ENCODE data around the gene GRIPAP1.
"Not testable (repeated sequence)": the region's sequence is repeated elsewhere in the genome, so short reads cannot be mapped to it uniquely, and the experiment has no call there.

GRIPAP1 gene

DNA sequence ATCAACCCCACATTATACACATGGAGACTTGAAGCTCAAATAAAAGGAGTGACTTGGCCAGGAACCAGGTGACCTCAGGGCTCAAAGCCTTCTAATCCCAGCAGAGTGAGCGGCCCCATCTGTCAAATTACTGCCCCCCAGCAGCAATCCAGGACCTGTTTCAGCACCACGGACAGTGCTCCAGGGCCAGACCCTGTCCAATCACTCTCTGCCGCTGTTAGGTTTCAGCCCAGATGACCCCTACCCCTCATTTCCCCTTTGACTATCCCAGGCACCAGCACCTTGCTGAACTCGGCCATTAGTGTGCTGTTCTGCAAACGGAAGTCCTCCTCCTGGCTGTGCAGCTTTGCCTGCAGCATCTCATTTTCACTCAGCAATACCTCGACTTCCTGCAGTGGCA is 5.1 kb downstream of the GRIPAP1 start:
- Histone ChIP-seq H3K9ac (ENCODE audit: low read length) (no peak overlapping the region), H3K9me3 (ENCODE audit: control insufficient read depth, insufficient read depth, low read depth, low read length) (peaks cover 8% of the 10 kb centered on the region; the same call in 1 of the 2 replicates), H3K4me1 (ENCODE audit: control insufficient read depth, insufficient read depth, low read length) (no peaks in the 10 kb centered on the region), H3K27me3 (ENCODE audit: control insufficient read depth, insufficient read depth, low read length) (no peaks in the 10 kb centered on the region), H3K36me3 (ENCODE audit: control insufficient read depth, insufficient read depth, low read length) (peaks cover 64% of the 10 kb centered on the region), H3K27ac (ENCODE audit: low read depth, low read length) (no peak overlapping the region), H3K4me3 (ENCODE audit: low read depth, low read length) (no peak overlapping the region)

DNA sequence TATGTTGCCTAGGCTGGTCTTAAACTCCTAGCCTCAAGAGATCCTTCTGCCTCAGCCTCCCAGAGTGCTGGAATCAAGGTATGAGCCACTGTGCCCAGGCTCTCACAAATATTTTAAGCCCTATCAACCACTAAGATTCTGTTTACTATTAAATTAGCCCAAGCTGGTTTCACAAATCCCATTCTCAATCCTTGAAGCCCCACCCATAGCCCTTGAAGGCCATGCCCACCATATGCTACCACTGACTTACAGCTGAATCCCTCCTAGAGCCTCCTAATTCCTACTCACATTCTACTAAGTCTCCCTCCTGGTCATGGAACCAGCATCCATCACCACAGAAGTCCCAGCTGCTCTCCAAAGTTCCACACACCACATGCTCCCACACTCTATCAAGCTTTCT is 9.7 kb downstream of the GRIPAP1 start:
- H3K27me3 ChIP-seq (ENCODE audit: control insufficient read depth, insufficient read depth, low read length) = no peaks in the 10 kb centered on the region

DNA sequence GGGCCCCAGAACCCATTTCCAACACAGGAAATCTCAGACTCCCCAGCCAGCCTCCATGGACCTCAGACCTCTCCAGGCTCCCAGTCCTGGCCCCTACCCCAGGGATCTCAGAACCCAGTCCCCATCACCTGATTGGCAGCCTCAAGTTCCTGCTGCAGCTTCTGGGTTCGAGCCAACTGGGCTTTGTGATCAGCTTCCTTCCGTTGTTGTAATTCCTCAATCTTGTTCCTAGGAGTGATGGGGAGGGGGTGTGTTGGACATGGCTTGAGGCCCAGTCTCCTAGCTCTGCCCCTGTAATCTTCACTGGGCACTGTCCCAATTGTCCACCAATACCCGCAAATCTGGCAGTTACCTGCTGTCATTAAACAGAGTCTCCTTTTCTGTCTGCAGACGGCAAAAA is 12.6 kb downstream of the GRIPAP1 start:
- Histone ChIP-seq H3K4me3 (ENCODE audit: low read depth, low read length) (no peak overlapping the region), H3K4me1 (ENCODE audit: control insufficient read depth, insufficient read depth, low read length) (no peaks in the 10 kb centered on the region), H3K9ac (ENCODE audit: low read length) (no peak overlapping the region), H3K27me3 (ENCODE audit: control insufficient read depth, insufficient read depth, low read length) (no peaks in the 10 kb centered on the region), H3K27ac (ENCODE audit: low read depth, low read length) (no peak overlapping the region), H3K36me3 (ENCODE audit: control insufficient read depth, insufficient read depth, low read length) (peaks cover 63% of the 10 kb centered on the region), H3K9me3 (ENCODE audit: control insufficient read depth, insufficient read depth, low read depth, low read length) (peaks cover 17% of the 10 kb centered on the region; the same call in 1 of the 2 replicates)

More for the DNA sequence above, 9.7 kb downstream of the GRIPAP1 start:
- Histone ChIP-seq H3K9ac (ENCODE audit: low read length) (no peak overlapping the region), H3K36me3 (ENCODE audit: control insufficient read depth, insufficient read depth, low read length) (peaks cover 79% of the 10 kb centered on the region), H3K9me3 (ENCODE audit: control insufficient read depth, insufficient read depth, low read depth, low read length) (peaks cover 17% of the 10 kb centered on the region; the same call in 1 of the 2 replicates), H3K4me3 (ENCODE audit: low read depth, low read length) (no peak overlapping the region), H3K4me1 (ENCODE audit: control insufficient read depth, insufficient read depth, low read length) (no peaks in the 10 kb centered on the region), H3K27ac (ENCODE audit: low read depth, low read length) (no peak overlapping the region)

DNA sequence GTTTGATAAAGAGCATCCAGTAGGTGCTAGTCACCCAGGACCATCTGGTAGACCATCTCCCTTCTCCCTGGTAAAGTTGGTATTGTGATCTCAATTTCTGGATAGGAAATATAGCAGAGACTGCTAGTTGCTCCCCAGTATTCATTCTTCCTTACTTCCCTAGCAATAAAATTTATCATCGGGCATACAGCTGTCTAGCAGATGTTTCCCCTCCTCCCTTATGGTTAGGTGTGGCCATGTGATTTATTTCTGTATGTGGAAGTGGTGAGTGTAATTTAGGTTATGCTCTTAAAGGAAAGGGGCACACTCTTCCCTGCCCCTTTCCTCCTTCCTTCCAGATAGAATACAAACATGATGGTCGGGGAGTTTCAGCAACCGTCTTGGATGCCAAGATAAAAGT is 18.2 kb downstream of the GRIPAP1 start:
- H3K36me3 ChIP-seq (ENCODE audit: control insufficient read depth, insufficient read depth, low read length) = peaks cover 66% of the 10 kb centered on the region

DNA sequence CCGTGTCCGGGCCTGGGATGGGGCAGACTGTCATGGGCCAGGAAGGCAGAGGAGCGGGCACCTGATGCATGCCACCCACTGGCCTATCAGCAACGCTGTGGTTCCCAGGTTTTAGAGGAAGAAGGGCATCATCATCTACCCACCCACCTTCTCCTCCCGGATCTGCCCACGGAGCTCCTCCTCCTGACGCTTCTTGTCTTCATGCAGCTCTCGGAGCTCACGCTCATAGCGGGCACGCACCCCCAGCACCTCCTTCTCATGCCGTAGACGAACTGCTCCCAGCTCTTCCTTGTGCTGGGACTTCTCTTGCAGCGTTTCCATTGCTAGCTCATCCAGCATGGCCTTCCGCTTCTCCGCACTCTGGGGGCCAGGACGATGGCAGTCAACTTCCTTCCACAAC is 19.0 kb downstream of the GRIPAP1 start:
- H3K36me3 ChIP-seq (ENCODE audit: control insufficient read depth, insufficient read depth, low read length) = peaks cover 62% of the 10 kb centered on the region
- H3K4me1 ChIP-seq (ENCODE audit: control insufficient read depth, insufficient read depth, low read length) = no peaks in the 10 kb centered on the region; the same call in 1 of the 2 replicates
- H3K9me3 ChIP-seq (ENCODE audit: control insufficient read depth, insufficient read depth, low read depth, low read length) = peaks cover 19% of the 10 kb centered on the region; the same call in 1 of the 2 replicates
- no peak overlapping the region for H3K9ac ChIP-seq (ENCODE audit: low read length)
- H3K27me3 ChIP-seq (ENCODE audit: control insufficient read depth, insufficient read depth, low read length) = no peaks in the 10 kb centered on the region
- no peak overlapping the region for H3K27ac ChIP-seq (ENCODE audit: low read depth, low read length)
- no peak overlapping the region for H3K4me3 ChIP-seq (ENCODE audit: low read depth, low read length)

More for the DNA sequence above, 18.2 kb downstream of the GRIPAP1 start:
- Histone ChIP-seq H3K9me3 (ENCODE audit: control insufficient read depth, insufficient read depth, low read depth, low read length) (peaks cover 20% of the 10 kb centered on the region; the same call in 1 of the 2 replicates), H3K9ac (ENCODE audit: low read length) (no peak overlapping the region), H3K4me3 (ENCODE audit: low read depth, low read length) (no peak overlapping the region), H3K27ac (ENCODE audit: low read depth, low read length) (no peak overlapping the region), H3K27me3 (ENCODE audit: control insufficient read depth, insufficient read depth, low read length) (no peaks in the 10 kb centered on the region), H3K4me1 (ENCODE audit: control insufficient read depth, insufficient read depth, low read length) (no peaks in the 10 kb centered on the region; the same call in 1 of the 2 replicates)

DNA sequence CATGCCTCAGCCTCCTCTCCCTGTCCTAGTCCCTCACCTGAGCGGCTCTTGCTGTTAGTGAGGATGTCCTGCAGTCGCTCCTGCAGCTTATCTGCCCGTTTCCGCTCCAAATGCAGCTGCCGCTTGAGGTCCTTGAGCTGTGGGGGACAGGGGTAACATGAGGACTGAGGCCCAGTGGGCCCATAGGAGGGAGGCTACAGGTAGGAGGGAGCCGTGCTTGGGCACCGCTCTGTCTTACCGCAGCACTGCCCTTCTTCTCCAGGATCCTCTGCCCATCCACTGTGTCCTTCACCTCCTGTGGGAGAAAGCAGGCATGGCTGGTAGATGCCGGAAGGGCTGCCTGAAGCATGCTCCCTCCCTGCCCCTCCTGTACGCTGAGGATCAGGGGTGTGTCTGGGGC is 20.9 kb downstream of the GRIPAP1 start:
- H3K9ac ChIP-seq (ENCODE audit: low read length) = no peak overlapping the region
- H3K4me3 ChIP-seq (ENCODE audit: low read depth, low read length) = no peak overlapping the region
- H3K4me1 ChIP-seq (ENCODE audit: control insufficient read depth, insufficient read depth, low read length) = no peaks in the 10 kb centered on the region; the same call in 1 of the 2 replicates
- peaks cover 13% of the 10 kb centered on the region; the same call in 1 of the 2 replicates for H3K9me3 ChIP-seq (ENCODE audit: control insufficient read depth, insufficient read depth, low read depth, low read length)
- no peaks in the 10 kb centered on the region for H3K27me3 ChIP-seq (ENCODE audit: control insufficient read depth, insufficient read depth, low read length)
- peaks cover 67% of the 10 kb centered on the region for H3K36me3 ChIP-seq (ENCODE audit: control insufficient read depth, insufficient read depth, low read length)
- H3K27ac ChIP-seq (ENCODE audit: low read depth, low read length) = no peak overlapping the region

DNA sequence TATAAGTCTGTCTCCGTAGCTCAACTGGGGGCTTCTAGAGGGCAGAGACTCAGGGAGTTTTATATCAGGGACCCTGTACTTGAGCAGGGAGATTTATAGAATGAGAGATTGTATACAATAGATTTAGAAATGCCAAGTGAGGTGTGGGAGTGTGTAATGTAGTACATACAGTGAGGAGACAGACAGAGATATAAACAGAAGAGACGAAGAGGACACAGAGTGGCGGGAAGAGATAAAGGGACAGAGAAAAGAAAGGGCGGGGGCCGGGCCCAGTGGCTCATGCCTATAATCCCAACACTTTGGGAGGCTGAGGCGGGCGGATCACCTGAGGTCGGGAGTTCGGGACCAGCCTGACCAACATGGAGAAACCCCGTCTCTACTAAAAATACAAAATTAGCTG is 21.7 kb downstream of the GRIPAP1 start:
- not testable (repeated sequence) for H3K27me3 ChIP-seq (ENCODE audit: control insufficient read depth, insufficient read depth, low read length); H3K4me1 ChIP-seq (ENCODE audit: control insufficient read depth, insufficient read depth, low read length); H3K4me3 ChIP-seq (ENCODE audit: low read depth, low read length); H3K9ac ChIP-seq (ENCODE audit: low read length); H3K27ac ChIP-seq (ENCODE audit: low read depth, low read length)
- H3K9me3 ChIP-seq (ENCODE audit: control insufficient read depth, insufficient read depth, low read depth, low read length) = peaks cover 13% of the 10 kb centered on the region; the same call in 1 of the 2 replicates
- peaks cover 71% of the 10 kb centered on the region for H3K36me3 ChIP-seq (ENCODE audit: control insufficient read depth, insufficient read depth, low read length)

DNA sequence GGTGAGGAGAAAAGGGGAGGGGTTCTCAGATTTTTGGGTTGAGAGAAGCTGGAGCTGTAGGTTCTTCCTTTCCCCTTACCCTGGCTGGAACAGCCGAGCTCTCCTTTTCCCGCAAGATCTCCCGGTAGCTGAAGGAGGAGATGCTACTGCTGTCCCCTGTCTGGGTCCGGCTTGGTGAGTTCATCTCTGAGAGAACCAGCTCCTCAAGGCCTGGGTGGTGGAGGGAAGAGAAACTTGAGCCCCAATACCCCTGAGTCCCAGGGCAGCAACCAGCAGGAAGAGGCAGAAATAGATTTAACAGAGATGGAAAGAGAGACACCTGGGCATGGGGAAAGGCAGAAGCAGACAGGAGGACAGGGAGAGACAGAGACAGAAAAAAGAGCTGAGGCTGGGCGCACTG is 23.8 kb downstream of the GRIPAP1 start:
- Histone ChIP-seq H3K27ac (ENCODE audit: low read depth, low read length) (no peak overlapping the region), H3K9ac (ENCODE audit: low read length) (no peak overlapping the region), H3K4me1 (ENCODE audit: control insufficient read depth, insufficient read depth, low read length) (no peaks in the 10 kb centered on the region; the same call in 1 of the 2 replicates), H3K27me3 (ENCODE audit: control insufficient read depth, insufficient read depth, low read length) (no peaks in the 10 kb centered on the region), H3K36me3 (ENCODE audit: control insufficient read depth, insufficient read depth, low read length) (peaks cover 69% of the 10 kb centered on the region), H3K9me3 (ENCODE audit: control insufficient read depth, insufficient read depth, low read depth, low read length) (peaks cover 8% of the 10 kb centered on the region; the same call in 1 of the 2 replicates), H3K4me3 (ENCODE audit: low read depth, low read length) (no peak overlapping the region)

DNA sequence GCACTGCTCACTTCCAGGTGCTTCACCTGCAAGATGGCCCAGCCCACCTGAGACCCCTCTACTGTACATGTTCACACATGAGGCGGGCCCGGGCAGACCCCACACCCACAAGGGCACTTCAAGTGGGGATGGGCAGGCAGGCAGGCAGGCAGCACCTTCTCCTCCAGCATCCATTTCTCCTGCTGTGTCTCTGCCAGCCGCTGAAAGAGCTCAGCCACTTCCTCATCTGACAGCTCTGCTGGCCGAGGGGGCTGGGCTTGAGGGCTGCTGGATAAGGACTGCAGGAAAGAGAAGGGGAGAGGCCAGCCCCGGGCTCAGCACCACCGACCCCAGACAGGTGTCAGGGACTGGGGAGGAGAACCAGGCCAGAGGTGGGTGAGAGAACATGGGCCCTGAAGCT is 26.0 kb downstream of the GRIPAP1 start:
- Histone ChIP-seq H3K4me1 (ENCODE audit: control insufficient read depth, insufficient read depth, low read length) (no peaks in the 10 kb centered on the region; the same call in 1 of the 2 replicates), H3K36me3 (ENCODE audit: control insufficient read depth, insufficient read depth, low read length) (peaks cover 48% of the 10 kb centered on the region), H3K27ac (ENCODE audit: low read depth, low read length) (no peak overlapping the region), H3K9ac (ENCODE audit: low read length) (no peak overlapping the region), H3K9me3 (ENCODE audit: control insufficient read depth, insufficient read depth, low read depth, low read length) (no peaks in the 10 kb centered on the region; the same call in 1 of the 2 replicates), H3K27me3 (ENCODE audit: control insufficient read depth, insufficient read depth, low read length) (no peaks in the 10 kb centered on the region), H3K4me3 (ENCODE audit: low read depth, low read length) (no peak overlapping the region)

DNA sequence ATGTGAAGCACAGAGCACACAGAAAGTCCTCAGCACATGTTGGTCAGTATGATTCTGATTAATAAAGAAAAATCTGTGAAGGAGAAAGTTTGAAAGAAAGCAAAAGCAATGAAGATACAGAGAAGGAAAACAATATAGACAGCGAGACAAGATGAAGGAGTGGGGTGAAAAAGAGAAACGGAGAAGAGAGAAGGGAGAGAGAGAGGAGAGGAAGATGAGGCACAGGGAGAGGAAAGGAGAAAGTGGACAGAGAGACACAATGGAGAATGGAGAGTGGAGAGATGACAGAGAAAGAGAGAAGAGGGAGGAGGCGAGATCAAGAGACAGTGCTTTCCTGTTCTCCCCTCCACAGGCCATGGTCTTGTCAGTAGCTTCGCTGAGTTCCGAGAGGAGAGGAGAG is 26.5 kb downstream of the GRIPAP1 start:
- Histone ChIP-seq H3K4me3 (ENCODE audit: low read depth, low read length) (no peak overlapping the region), H3K27ac (ENCODE audit: low read depth, low read length) (no peak overlapping the region), H3K36me3 (ENCODE audit: control insufficient read depth, insufficient read depth, low read length) (peaks cover 45% of the 10 kb centered on the region), H3K9me3 (ENCODE audit: control insufficient read depth, insufficient read depth, low read depth, low read length) (no peaks in the 10 kb centered on the region; the same call in 1 of the 2 replicates), H3K4me1 (ENCODE audit: control insufficient read depth, insufficient read depth, low read length) (peaks cover 2% of the 10 kb centered on the region; the same call in 1 of the 2 replicates), H3K27me3 (ENCODE audit: control insufficient read depth, insufficient read depth, low read length) (no peaks in the 10 kb centered on the region), H3K9ac (ENCODE audit: low read length) (no peak overlapping the region)

DNA sequence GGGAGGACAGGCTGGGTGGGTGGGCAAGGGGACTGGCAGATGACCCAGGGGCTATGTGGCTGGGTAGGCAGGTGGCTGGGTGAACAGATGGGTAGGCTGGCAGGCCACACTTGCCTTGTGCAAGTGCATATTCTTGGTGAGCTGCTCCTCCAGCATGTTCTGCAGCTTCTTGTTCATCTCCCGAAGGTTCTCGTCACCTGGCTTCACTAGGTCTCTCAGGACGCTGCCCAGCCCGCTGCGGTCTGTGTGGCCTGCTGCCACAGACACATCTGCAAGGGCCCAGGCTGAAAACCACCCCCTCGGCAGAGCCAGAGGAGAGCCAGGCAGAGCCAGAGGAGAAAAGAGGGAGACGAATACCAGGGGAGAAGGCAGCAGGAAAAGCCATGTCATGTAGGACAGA is 27.0 kb downstream of the GRIPAP1 start:
- Histone ChIP-seq H3K36me3 (ENCODE audit: control insufficient read depth, insufficient read depth, low read length) (peaks cover 41% of the 10 kb centered on the region), H3K4me1 (ENCODE audit: control insufficient read depth, insufficient read depth, low read length) (peaks cover 4% of the 10 kb centered on the region; the same call in 1 of the 2 replicates)

More for the DNA sequence above, 27.0 kb downstream of the GRIPAP1 start:
- Histone ChIP-seq H3K27me3 (ENCODE audit: control insufficient read depth, insufficient read depth, low read length) (no peaks in the 10 kb centered on the region), H3K9me3 (ENCODE audit: control insufficient read depth, insufficient read depth, low read depth, low read length) (no peaks in the 10 kb centered on the region; the same call in 1 of the 2 replicates), H3K9ac (ENCODE audit: low read length) (no peak overlapping the region), H3K4me3 (ENCODE audit: low read depth, low read length) (no peak overlapping the region), H3K27ac (ENCODE audit: low read depth, low read length) (no peak overlapping the region)
